ENCODE results near the gene CHST3.

GRCh38 chr10:71945819-71946474 is 18.2 kb upstream of the CHST3 start:
- TF ChIP-seq CTCF (IDR thresholded peaks at IDR 0.05; ENCODE audit: poor library complexity, severe bottlenecking) (no peak), POLR2AphosphoS5 (IDR thresholded peaks at IDR 0.05) (no peak), MXI1 (conservative IDR thresholded peaks at IDR 0.05; ENCODE audit: poor library complexity, severe bottlenecking) (no peak), EP300 (conservative IDR thresholded peaks at IDR 0.05; ENCODE audit: poor library complexity, severe bottlenecking) (no peak), EZH2 (IDR thresholded peaks at IDR 0.05; ENCODE audit: borderline replicate concordance, insufficient read depth, low read length, poor library complexity, severe bottlenecking) (no peak), REST (IDR thresholded peaks at IDR 0.05; ENCODE audit: borderline replicate concordance) (no peak), TAF1 (IDR thresholded peaks at IDR 0.05; ENCODE audit: low read depth) (no peak), SMC3 (conservative IDR thresholded peaks at IDR 0.05; ENCODE audit: poor library complexity) (no peak)
